ENCODE data around the gene SAA4. TPM values are rescaled to one million over a fixed set of nuclear protein-coding genes. Genes with fewer than 3 reads are reported as not detected.
"Not testable (repeated sequence)": the region's sequence is repeated elsewhere in the genome, so short reads cannot be mapped to it uniquely, and the experiment has no call there.

Gene SAA4
- total and polyA plus RNA-seq, 10 of the 15 experiments (the other 5 are each of a cell fraction or from before 2014, with no cell fraction given) = not detected

GRCh38 chr11:18248561-18248960 is 12.0 kb upstream of the SAA4 start, which contains the start of gene SAA2 (continued):
- TF ChIP-seq RELB (IDR thresholded peaks at IDR 0.05; ENCODE audit: low read depth) (no peak), PAX8 (IDR thresholded peaks at IDR 0.05) (no peak)

- H2AFZ ChIP-seq (ENCODE audit: control insufficient read depth, low read depth, low read length); H3K36me3 ChIP-seq (ENCODE audit: control insufficient read depth in 2 of 2, insufficient read depth in 2 of 2, low read length in 1 of 2); H3K9me3 ChIP-seq (replicated peaks; ENCODE audit: control insufficient read depth, insufficient read depth, low read length); H3K9ac ChIP-seq (ENCODE audit: control insufficient read depth, insufficient read depth, low read length); H4K20me1 ChIP-seq (ENCODE audit: control insufficient read depth, insufficient read depth); in situ Hi-C loops (cut with MboI); FAIRE-seq; DNase-seq (ENCODE audit: low read depth, low spot score); H3K79me2 ChIP-seq (ENCODE audit: control insufficient read depth, insufficient read depth, low read length); BruUV-seq (replicated peaks); H3K27me3 ChIP-seq (replicated peaks in 1 of 2; ENCODE audit: control insufficient read depth in 2 of 2, insufficient read depth in 2 of 2, low read length in 1 of 2); H3K4me3 ChIP-seq: not testable (repeated sequence)
- intact Hi-C loops (cut with micrococcal nuclease; ENCODE audit: unreplicated experiment) = loop anchor here (2.0 to 10.0 kb wide), 4 partner anchors 74 to 478 kb away; partner anchors contain the start of genes IGSF22 and TSG101
- ChIA-PET SMC1A (ENCODE audit: uncharacterized antibody, unreplicated experiment) (interaction anchor here (3.9 to 4.8 kb wide), 3 partner anchors 67 to 149 kb away, joined by 40 to 48 read pairs (median 42); partner anchors contain the start of genes HPS5 and LDHA), POLR2A (interaction anchor here (1.4 to 1.6 kb wide), 2 partner anchors 74 to 148 kb away, joined by 3 to 4 read pairs; partner anchors contain the start of gene HPS5), CTCF (interaction anchor here (1.1 kb wide), 1 partner anchor 19 kb away, joined by 3 read pairs; the partner anchor contains the start of gene SAA1), RAD21 (ENCODE audit: unreplicated experiment) (interaction anchor here (1.1 to 4.3 kb wide), 2 partner anchors 74 to 150 kb away, joined by 3 to 39 read pairs; partner anchors contain the start of gene LDHA)
- 0 out of 3 replicates have a peak, but pooled peaks have one; percentile 1 for TF ChIP-seq POU2F2 (IDR thresholded peaks at IDR 0.05; ENCODE audit: borderline replicate concordance, low read depth, low read length)
- Histone ChIP-seq H3K4me2 (ENCODE audit: control insufficient read depth, insufficient read depth) (peak overlapping the region; percentile 45; the same call in 1 of the 2 replicates), H3K27ac (ENCODE audit: control insufficient read depth, insufficient read depth) (peak overlapping the region; percentile 85; the same call in 1 of the 2 replicates), H3K4me1 (ENCODE audit: control insufficient read depth, insufficient read depth, low read length) (peaks cover 25% of the 10 kb centered on the region)
- ATAC-seq = peak; percentile 8
- WGBS (ENCODE audit: insufficient coverage, insufficient replicate concordance, low lambda C conversion rate, missing lambda C conversion rate) = 5% methylated on average over 4 of the region's 6 CpGs
Observed at GRCh38 chr11:18247191-18247581, 10.6 kb upstream of the SAA4 start.

All from GM12878 (cell line).